Measurements from ENCODE around the gene CHRNB1. TPM values are rescaled to one million over a fixed set of nuclear protein-coding genes. Genes with fewer than 3 reads are reported as not detected.

CHRNB1 gene
- total and polyA plus RNA-seq, 11 donors, result 8.2 to 27.3 (median 11.2) TPM

- DNase-seq, result peak in 4 of 5 donors; percentile 51 to 80 (median 66)
- peak overlapping the region in 8 of 12 donors; percentile 24 to 59 (median 52) for H3K4me3 ChIP-seq
- peaks cover 0 to 56% (median 12%) of the 10 kb centered on the region in 9 donors for H3K27me3 ChIP-seq
- peak overlapping the region in 5 of 12 donors; percentile 15 to 66 (median 42) for H3K27ac ChIP-seq
- H3K36me3 ChIP-seq, result no peaks in the 10 kb centered on the region
- 14 to 53% (median 22%) methylated on average over 2 to 12 of the region's 12 CpGs for whole genome bisulfite sequencing, 4 donors
- H3K4me1 ChIP-seq, result peaks cover 4 to 66% (median 46%) of the 10 kb centered on the region in 12 donors
- TF ChIP-seq POLR2A (IDR thresholded peaks at IDR 0.05) (no peak), CTCF (IDR thresholded peaks at IDR 0.05) (no peak)
- no peaks in the 10 kb centered on the region for H3K9me3 ChIP-seq
- no peak for ATAC-seq
- intact Hi-C loops (cut with DNase I), result loop anchor here in 4 of 10 donors (5.0 to 10.0 kb wide), 2 partner anchors 36 to 404 kb away; partner anchors contain the start of gene ZBTB4 (in 3 of the 4)
Observed at GRCh38 chr17:7440834-7441195, 4.0 kb upstream of the CHRNB1 start.

- intact Hi-C loops (cut with DNase I), result loop anchor here in 4 of 10 donors (5.0 to 10.0 kb wide), 2 partner anchors 36 to 404 kb away; partner anchors contain the start of gene ZBTB4 (in 3 of the 4)
- H3K27ac ChIP-seq, result no peak overlapping the region
Observed at GRCh38 chr17:7441266-7441665, 3.6 kb upstream of the CHRNB1 start.

GRCh38 chr17:7442142-7442541 lies 2.7 kb upstream of the CHRNB1 start:
- no peaks in the 10 kb centered on the region for H3K9me3 ChIP-seq
- DNase-seq, result peak in 1 of 5 donors; percentile 17
- WGBS, 4 donors, result 90 to 94% (median 94%) methylated on average over 2 of the region's 2 CpGs
- no peak overlapping the region for H3K27ac ChIP-seq
- peaks cover 0 to 59% (median 12%) of the 10 kb centered on the region in 9 donors for H3K27me3 ChIP-seq
- no peak for ATAC-seq
- H3K4me1 ChIP-seq, result peaks cover 0 to 63% (median 34%) of the 10 kb centered on the region in 12 donors
- no peaks in the 10 kb centered on the region for H3K36me3 ChIP-seq
- intact Hi-C loops (cut with DNase I), result loop anchor here in 4 of 10 donors (5.0 to 10.0 kb wide), 2 partner anchors 35 to 403 kb away; partner anchors contain the start of gene ZBTB4 (in 3 of the 4)
- TF ChIP-seq POLR2A (IDR thresholded peaks at IDR 0.05) (no peak), CTCF (IDR thresholded peaks at IDR 0.05) (no peak)
- H3K4me3 ChIP-seq, result no peak overlapping the region

More at GRCh38 chr17:7441266-7441665, 3.6 kb upstream of the CHRNB1 start:
- TF ChIP-seq CTCF (IDR thresholded peaks at IDR 0.05) (no peak), POLR2A (IDR thresholded peaks at IDR 0.05) (no peak)
- no peaks in the 10 kb centered on the region for H3K36me3 ChIP-seq
- no peaks in the 10 kb centered on the region for H3K9me3 ChIP-seq
- DNase-seq (peak in 1 of 5 donors; percentile 15), ATAC-seq (no peak)
- WGBS, 4 donors, result 67 to 79% (median 71%) methylated on average over 7 of the region's 7 CpGs
- peaks cover 4 to 63% (median 43%) of the 10 kb centered on the region in 12 donors for H3K4me1 ChIP-seq
- H3K4me3 ChIP-seq, result no peak overlapping the region
- H3K27me3 ChIP-seq, result peaks cover 0 to 56% (median 12%) of the 10 kb centered on the region in 9 donors

- H3K27ac ChIP-seq, result peak overlapping the region in 1 of 12 donors; percentile 70
- no peak overlapping the region for H3K4me3 ChIP-seq
- ATAC-seq, result no peak
- H3K36me3 ChIP-seq, result no peaks in the 10 kb centered on the region
- peaks cover 0 to 59% (median 12%) of the 10 kb centered on the region in 9 donors for H3K27me3 ChIP-seq
- TF ChIP-seq CTCF (IDR thresholded peaks at IDR 0.05) (no peak), POLR2A (IDR thresholded peaks at IDR 0.05) (no peak)
- intact Hi-C loops (cut with DNase I), result loop anchor here in 4 of 10 donors (5.0 to 10.0 kb wide), 2 partner anchors 34 to 401 kb away; partner anchors contain the start of gene ZBTB4 (in 3 of the 4)
- H3K4me1 ChIP-seq, result peaks cover 0 to 46% (median 23%) of the 10 kb centered on the region in 12 donors
- DNase-seq, result no peak
- no peaks in the 10 kb centered on the region for H3K9me3 ChIP-seq
- WGBS, 4 donors, result 82 to 92% (median 88%) methylated on average over 7 of the region's 7 CpGs
Observed at GRCh38 chr17:7443499-7444485, 1.1 kb upstream of the CHRNB1 start.

All from heart left ventricle (tissue), 16 donors.